ENCODE data around the gene RPS15. TPM values are rescaled to one million over a fixed set of nuclear protein-coding genes. Genes with fewer than 3 reads are reported as not detected.

Gene RPS15
- total and polyA plus RNA-seq, 2 of the 13 experiments (the other 11 are each of a cell fraction or from before 2014, with no cell fraction given) = 695 to 1,411 TPM

- TF ChIP-seq RNF219 (CRISPR knock-in tag; IDR thresholded peaks at IDR 0.05) (no peak), ZNF296 (CRISPR knock-in tag; conservative IDR thresholded peaks at IDR 0.05) (no peak), ZNF329 (CRISPR knock-in tag; IDR thresholded peaks at IDR 0.05; ENCODE audit: low read depth) (no peak), DNMT3B (CRISPR knock-in tag; conservative IDR thresholded peaks at IDR 0.05) (no peak), ZNF550 (CRISPR knock-in tag; IDR thresholded peaks at IDR 0.05; ENCODE audit: borderline replicate concordance) (no peak), ZNF224 (CRISPR knock-in tag; IDR thresholded peaks at IDR 0.05) (no peak), ZNF883 (CRISPR knock-in tag; IDR thresholded peaks at IDR 0.05; ENCODE audit: not compliant biosample characterization) (no peak), TBX2 (CRISPR knock-in tag; IDR thresholded peaks at IDR 0.05; ENCODE audit: borderline replicate concordance) (no peak), CSRNP2 (CRISPR knock-in tag; conservative IDR thresholded peaks at IDR 0.05; ENCODE audit: low read depth) (no peak), MTF1 (CRISPR knock-in tag; IDR thresholded peaks at IDR 0.05) (no peak), SMYD3 (CRISPR knock-in tag; IDR thresholded peaks at IDR 0.05) (no peak), SMAD3 (CRISPR knock-in tag; IDR thresholded peaks at IDR 0.05) (no peak), ZNF691 (CRISPR knock-in tag; IDR thresholded peaks at IDR 0.05; ENCODE audit: borderline replicate concordance, low read depth) (no peak), ZSCAN5A (CRISPR knock-in tag; IDR thresholded peaks at IDR 0.05; ENCODE audit: borderline replicate concordance) (no peak), FIP1L1 (IDR thresholded peaks at IDR 0.05; ENCODE audit: borderline replicate concordance, insufficient read depth, low read depth, low read length) (no peak), ZFP1 (CRISPR knock-in tag; IDR thresholded peaks at IDR 0.05) (no peak), ZNF546 (CRISPR knock-in tag; conservative IDR thresholded peaks at IDR 0.05) (no peak), ZNF563 (CRISPR knock-in tag; IDR thresholded peaks at IDR 0.05) (no peak), MIXL1 (CRISPR knock-in tag; IDR thresholded peaks at IDR 0.05) (no peak), DR1 (CRISPR knock-in tag; IDR thresholded peaks at IDR 0.05) (no peak), ISL2 (CRISPR knock-in tag; IDR thresholded peaks at IDR 0.05) (no peak), ZBTB2 (CRISPR knock-in tag; IDR thresholded peaks at IDR 0.05; ENCODE audit: low read depth) (0 out of 2 replicates have a peak, but pooled peaks have one; percentile 31), ZNF772 (CRISPR knock-in tag; IDR thresholded peaks at IDR 0.05) (no peak), TARDBP (CRISPR knock-in tag; IDR thresholded peaks at IDR 0.05) (no peak)
These were observed 35.7 kb upstream of the RPS15 start (continued) for GRCh38 chr19:1402411-1403070.
